ENCODE data around the gene ZNF764.

- TF ChIP-seq, protein P1, sequence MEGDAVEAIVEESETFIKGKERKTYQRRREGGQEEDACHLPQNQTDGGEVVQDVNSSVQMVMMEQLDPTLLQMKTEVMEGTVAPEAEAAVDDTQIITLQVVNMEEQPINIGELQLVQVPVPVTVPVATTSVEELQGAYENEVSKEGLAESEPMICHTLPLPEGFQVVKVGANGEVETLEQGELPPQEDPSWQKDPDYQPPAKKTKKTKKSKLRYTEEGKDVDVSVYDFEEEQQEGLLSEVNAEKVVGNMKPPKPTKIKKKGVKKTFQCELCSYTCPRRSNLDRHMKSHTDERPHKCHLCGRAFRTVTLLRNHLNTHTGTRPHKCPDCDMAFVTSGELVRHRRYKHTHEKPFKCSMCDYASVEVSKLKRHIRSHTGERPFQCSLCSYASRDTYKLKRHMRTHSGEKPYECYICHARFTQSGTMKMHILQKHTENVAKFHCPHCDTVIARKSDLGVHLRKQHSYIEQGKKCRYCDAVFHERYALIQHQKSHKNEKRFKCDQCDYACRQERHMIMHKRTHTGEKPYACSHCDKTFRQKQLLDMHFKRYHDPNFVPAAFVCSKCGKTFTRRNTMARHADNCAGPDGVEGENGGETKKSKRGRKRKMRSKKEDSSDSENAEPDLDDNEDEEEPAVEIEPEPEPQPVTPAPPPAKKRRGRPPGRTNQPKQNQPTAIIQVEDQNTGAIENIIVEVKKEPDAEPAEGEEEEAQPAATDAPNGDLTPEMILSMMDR (IDR thresholded peaks at IDR 0.05), result no peak
- TF ChIP-seq POLR2A (IDR thresholded peaks at IDR 0.05), result no peak
Observed at GRCh38 chr16:30548416-30549253, 9.5 kb downstream of the ZNF764 start.

Data from adrenal gland (tissue), 5 donors.